Measurements from ENCODE around the gene STAMBP.

GRCh38 chr2:73921581-73921980 lies 92.8 kb downstream of the STAMBP start:
- TF ChIP-seq, protein P1, sequence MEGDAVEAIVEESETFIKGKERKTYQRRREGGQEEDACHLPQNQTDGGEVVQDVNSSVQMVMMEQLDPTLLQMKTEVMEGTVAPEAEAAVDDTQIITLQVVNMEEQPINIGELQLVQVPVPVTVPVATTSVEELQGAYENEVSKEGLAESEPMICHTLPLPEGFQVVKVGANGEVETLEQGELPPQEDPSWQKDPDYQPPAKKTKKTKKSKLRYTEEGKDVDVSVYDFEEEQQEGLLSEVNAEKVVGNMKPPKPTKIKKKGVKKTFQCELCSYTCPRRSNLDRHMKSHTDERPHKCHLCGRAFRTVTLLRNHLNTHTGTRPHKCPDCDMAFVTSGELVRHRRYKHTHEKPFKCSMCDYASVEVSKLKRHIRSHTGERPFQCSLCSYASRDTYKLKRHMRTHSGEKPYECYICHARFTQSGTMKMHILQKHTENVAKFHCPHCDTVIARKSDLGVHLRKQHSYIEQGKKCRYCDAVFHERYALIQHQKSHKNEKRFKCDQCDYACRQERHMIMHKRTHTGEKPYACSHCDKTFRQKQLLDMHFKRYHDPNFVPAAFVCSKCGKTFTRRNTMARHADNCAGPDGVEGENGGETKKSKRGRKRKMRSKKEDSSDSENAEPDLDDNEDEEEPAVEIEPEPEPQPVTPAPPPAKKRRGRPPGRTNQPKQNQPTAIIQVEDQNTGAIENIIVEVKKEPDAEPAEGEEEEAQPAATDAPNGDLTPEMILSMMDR (IDR thresholded peaks at IDR 0.05): no peak
- no peak for TF ChIP-seq POLR2A (IDR thresholded peaks at IDR 0.05)
